Kidney (tissue), 14 donors: ENCODE measurements around the gene COL10A1. TPM values are rescaled to one million over a fixed set of nuclear protein-coding genes. Genes with fewer than 3 reads are reported as not detected.

Source experiments
- DNase-seq, 5 donors: peaks; one replicate each; pipeline ENCODE4 v3.0.0-alpha.2; 2013 to 2020
- FAIRE-seq: peaks from 2 replicates; lab custom pipeline; 2012; peaks lifted over from hg19 to GRCh38; lab: Jason Lieb, UNC
- H3K27ac ChIP-seq, 2 donors: one replicate each; pipeline ENCODE4 v1.7.0; 2013; ENCODE audit warnings: low read depth in 2 of 2, low read length in 2 of 2, inconsistent platforms in 1 of 2
- H3K27me3 ChIP-seq: one replicate; pipeline ENCODE4 v1.7.1; 2013; ENCODE audit warnings: low read length, inconsistent platforms; ENCODE audit not compliant: control insufficient read depth, insufficient read depth
- H3K36me3 ChIP-seq, 3 donors: one replicate each; pipeline versions ENCODE4 v1.7.0 to v1.7.1; 2013; ENCODE audit warnings: low read length in 3 of 3, control low read depth in 1 of 3, inconsistent platforms in 1 of 3; ENCODE audit not compliant: insufficient read depth in 3 of 3, control insufficient read depth in 2 of 3
- H3K4me1 ChIP-seq, 3 donors: one replicate each; pipeline versions ENCODE4 v1.7.0 to v1.7.1; 2013; ENCODE audit warnings: low read length in 3 of 3, inconsistent platforms in 1 of 3, low read depth in 1 of 3; ENCODE audit not compliant: control insufficient read depth in 2 of 3, insufficient read depth in 2 of 3
- H3K4me3 ChIP-seq, 3 donors: one replicate each; pipeline versions ENCODE4 v1.7.0 to v1.8.1; 2013; ENCODE audit warnings: low read length in 3 of 3, control low read depth in 1 of 3, inconsistent platforms in 1 of 3
- H3K9ac ChIP-seq, 3 donors: one replicate each; pipeline versions ENCODE4 v1.7.0 to v1.7.1; 2013; ENCODE audit warnings: low read length in 3 of 3, control low read depth in 1 of 3, inconsistent platforms in 1 of 3
- H3K9me3 ChIP-seq, 3 donors: one replicate each; pipeline versions ENCODE4 v1.7.0 to v1.7.1; 2013; ENCODE audit warnings: low read length in 3 of 3, control low read depth in 1 of 3, inconsistent platforms in 1 of 3; ENCODE audit not compliant: control insufficient read depth in 2 of 3, insufficient read depth in 1 of 3
- intact Hi-C: fragments of 100-400 bp; cut with DNase I; formaldehyde crosslinking; loops from one replicate; pipeline ENCODE4 v1.11.1; 2022
- polyA plus RNA-seq: library from polyadenylated mRNA; stranded (reverse); fragments of 350-450 nt; fragmentation: Illumina TruSeq; extraction: RNeasy Lipid Tissue Mini Kit (QIAGEN cat#74804); gene quantifications from one replicate; pipeline ENCODE4 v1.2.3, GENCODE V29; 2014; ENCODE audit warnings: low read depth, low replicate concordance; ENCODE audit not compliant: insufficient read depth
- total RNA-seq: library from RNA; stranded (reverse); fragmentation: NEBNext Ultra II Directional; extraction: Animal tissue kit (Norgen Biotek cat#: 25700); gene quantifications from one replicate; pipeline ENCODE4 v1.2.1, GENCODE V29; 2021
- TF ChIP-seq, protein P1 (sequence below): IDR thresholded peaks from 3 replicates; pipeline ENCODE4 v1.5.1; 2012; ENCODE audit warnings: mild to moderate bottlenecking, moderate library complexity, borderline replicate concordance; ENCODE audit not compliant: insufficient read depth; ENCODE audit errors: extremely low read depth
- donor health status: control.
- donor health status: control.
- donor health status: control.
- donor health status: control.
- donor health status: control.
- donor health status: DM: yes; HTN: yes; CAD: no.
- donor health status: Normal renal cell carcinoma (clear cell type).

Gene COL10A1
- total and polyA plus RNA-seq, 2 donors from 2014 or later: 0.50 TPM; not detected in 1

DNA sequence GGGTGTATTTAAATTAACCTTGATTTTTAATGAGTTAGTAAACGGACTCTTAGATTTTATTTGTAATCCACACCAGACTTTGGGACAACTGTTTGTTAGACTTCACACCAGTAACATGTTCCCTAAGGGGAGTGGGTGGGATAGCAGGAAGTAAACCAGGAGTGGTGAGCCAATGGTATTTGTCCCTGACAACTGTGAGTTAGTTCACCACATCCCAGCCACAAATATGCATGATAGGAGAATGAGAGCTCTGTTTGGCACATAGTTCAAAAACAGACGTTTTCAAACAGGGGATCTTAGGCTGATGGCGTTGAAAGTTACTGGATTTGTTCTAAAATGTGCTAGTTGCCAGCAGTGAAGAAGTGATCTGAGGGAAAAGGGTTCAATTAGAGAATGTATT is 18.7 kb upstream of the COL10A1 start:
- H3K27me3 ChIP-seq: no peaks in the 10 kb centered on the region
- FAIRE-seq (no peak), DNase-seq (no peak)
- no peaks in the 10 kb centered on the region for H3K9me3 ChIP-seq
- intact Hi-C loops: no loop called here
- no peak overlapping the region for H3K4me3 ChIP-seq
- no peak overlapping the region for H3K27ac ChIP-seq
- H3K9ac ChIP-seq: no peak overlapping the region
- H3K4me1 ChIP-seq: peaks cover 0 to 4% (median 0%) of the 10 kb centered on the region in 3 donors
- TF ChIP-seq, protein P1, sequence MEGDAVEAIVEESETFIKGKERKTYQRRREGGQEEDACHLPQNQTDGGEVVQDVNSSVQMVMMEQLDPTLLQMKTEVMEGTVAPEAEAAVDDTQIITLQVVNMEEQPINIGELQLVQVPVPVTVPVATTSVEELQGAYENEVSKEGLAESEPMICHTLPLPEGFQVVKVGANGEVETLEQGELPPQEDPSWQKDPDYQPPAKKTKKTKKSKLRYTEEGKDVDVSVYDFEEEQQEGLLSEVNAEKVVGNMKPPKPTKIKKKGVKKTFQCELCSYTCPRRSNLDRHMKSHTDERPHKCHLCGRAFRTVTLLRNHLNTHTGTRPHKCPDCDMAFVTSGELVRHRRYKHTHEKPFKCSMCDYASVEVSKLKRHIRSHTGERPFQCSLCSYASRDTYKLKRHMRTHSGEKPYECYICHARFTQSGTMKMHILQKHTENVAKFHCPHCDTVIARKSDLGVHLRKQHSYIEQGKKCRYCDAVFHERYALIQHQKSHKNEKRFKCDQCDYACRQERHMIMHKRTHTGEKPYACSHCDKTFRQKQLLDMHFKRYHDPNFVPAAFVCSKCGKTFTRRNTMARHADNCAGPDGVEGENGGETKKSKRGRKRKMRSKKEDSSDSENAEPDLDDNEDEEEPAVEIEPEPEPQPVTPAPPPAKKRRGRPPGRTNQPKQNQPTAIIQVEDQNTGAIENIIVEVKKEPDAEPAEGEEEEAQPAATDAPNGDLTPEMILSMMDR: no peak
- H3K36me3 ChIP-seq: peaks cover 0 to 3% (median 0%) of the 10 kb centered on the region in 3 donors

DNA sequence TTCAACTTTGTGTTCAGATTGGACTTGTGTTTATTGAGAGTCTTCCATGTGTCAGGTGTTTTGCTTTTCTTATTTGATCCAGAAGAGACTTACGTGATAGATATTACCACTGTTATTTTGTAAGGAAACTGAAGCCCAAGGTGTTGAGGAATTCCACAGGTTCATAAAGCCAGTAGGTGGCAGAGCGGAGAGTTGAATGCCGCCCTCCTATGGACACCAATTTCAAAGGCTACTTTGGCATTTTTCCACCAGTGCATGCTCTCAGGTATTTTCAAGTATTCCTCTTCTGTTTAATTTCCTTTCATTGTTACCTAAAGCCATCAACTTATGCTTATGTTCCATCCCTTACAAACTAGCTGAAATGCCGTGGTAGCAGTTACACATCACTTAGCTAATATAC is 14.0 kb upstream of the COL10A1 start:
- FAIRE-seq: no peak

DNA sequence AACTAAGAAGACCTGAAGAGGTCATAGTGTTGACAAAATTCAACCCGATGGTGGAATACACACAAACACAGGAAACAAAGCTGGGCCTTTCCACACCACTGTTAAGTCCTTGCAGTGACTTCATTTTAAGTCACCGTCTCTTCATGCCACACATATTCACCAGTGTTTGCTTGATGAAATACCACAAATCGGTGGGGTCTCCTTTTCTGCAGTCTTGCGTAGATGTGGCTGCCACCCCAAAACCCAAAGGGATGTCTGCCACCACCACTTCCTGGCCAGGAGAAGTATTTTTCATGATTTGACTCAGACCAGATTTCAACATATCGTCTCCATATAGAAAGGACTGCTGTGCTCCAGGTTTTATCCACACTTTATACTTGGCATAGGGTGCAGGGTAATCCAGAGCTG is 11.0 kb upstream of the COL10A1 start:
- intact Hi-C loops: no loop called here
- FAIRE-seq: no peak
- TF ChIP-seq, protein P1: no peak

More for the DNA sequence above, 14.0 kb upstream of the COL10A1 start:
- Histone ChIP-seq H3K27ac (no peak overlapping the region), H3K9me3 (no peaks in the 10 kb centered on the region), H3K4me3 (no peak overlapping the region), H3K36me3 (peaks cover 0 to 3% (median 3%) of the 10 kb centered on the region in 3 donors), H3K27me3 (no peaks in the 10 kb centered on the region), H3K4me1 (peaks cover 0 to 4% (median 0%) of the 10 kb centered on the region in 3 donors), H3K9ac (no peak overlapping the region)
- TF ChIP-seq, protein P1: no peak
- intact Hi-C loops: no loop called here
- DNase-seq: no peak

DNA sequence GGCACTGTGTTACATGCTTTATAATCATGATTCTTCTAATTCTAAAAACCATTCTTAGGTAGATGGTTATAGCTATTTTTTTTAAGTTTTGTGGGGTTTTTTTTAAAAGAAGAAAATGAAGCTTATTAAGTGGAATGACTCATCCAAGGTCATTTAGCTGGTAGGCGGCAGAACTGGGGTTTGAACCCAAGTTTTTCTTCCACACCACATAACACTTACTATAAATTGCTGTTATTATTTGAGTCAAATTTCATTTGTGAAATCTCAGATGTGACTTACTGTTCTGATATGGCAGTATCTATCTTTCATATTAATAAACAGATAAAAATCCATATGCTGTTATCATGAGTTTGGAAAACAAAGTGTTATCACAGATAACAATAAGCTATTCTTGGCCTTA is 10.4 kb upstream of the COL10A1 start:
- peaks cover 0 to 5% (median 3%) of the 10 kb centered on the region in 3 donors for H3K36me3 ChIP-seq
- no peak for FAIRE-seq

More for the DNA sequence above, 11.0 kb upstream of the COL10A1 start:
- Histone ChIP-seq H3K27ac (no peak overlapping the region), H3K4me1 (peaks cover 0 to 4% (median 0%) of the 10 kb centered on the region in 3 donors), H3K9ac (no peak overlapping the region), H3K36me3 (peaks cover 0 to 5% (median 3%) of the 10 kb centered on the region in 3 donors), H3K9me3 (no peaks in the 10 kb centered on the region), H3K4me3 (no peak overlapping the region), H3K27me3 (no peaks in the 10 kb centered on the region)
- no peak for DNase-seq

More for the DNA sequence above, 10.4 kb upstream of the COL10A1 start:
- no peak for DNase-seq
- H3K27ac ChIP-seq: no peak overlapping the region
- TF ChIP-seq, protein P1: no peak
- no peak overlapping the region for H3K4me3 ChIP-seq
- intact Hi-C loops: no loop called here
- no peak overlapping the region for H3K9ac ChIP-seq
- no peaks in the 10 kb centered on the region for H3K27me3 ChIP-seq
- peaks cover 0 to 4% (median 0%) of the 10 kb centered on the region in 3 donors for H3K4me1 ChIP-seq
- H3K9me3 ChIP-seq: no peaks in the 10 kb centered on the region
